HG03571 (cell line): Measurements from ENCODE around the gene TINAGL1.

Experiments
- ATAC-seq: cut with Tn5 transposase; IDR thresholded peaks from one replicate; pipeline ENCODE4 v1.9.1; 2021; ENCODE audit not compliant: unreplicated experiment

The TINAGL1 gene

DNA sequence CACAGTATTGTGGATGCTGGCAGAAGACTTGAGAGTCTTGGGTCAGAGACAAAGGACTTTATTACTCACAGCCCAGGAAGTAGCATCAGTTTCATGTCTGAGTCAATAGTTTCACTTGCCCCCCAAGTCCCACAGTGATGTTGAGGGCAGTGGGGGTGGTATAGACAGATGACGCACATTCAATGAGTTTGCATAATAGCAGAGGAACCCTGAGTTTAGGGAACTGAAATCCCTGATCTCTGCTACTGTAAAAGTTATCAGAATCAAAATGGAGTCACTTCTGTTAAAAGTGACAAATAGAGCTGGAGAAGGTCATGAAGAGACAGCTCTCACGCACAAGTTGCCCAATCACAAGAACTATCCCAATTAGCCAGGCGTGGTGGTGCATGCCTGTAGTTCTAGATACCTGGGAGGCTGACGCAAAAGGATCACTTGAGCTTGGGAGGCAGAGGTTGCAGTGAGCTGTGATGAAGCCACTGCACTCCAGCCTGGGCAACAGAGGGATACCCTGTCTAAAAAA lies 29.7 kb downstream of the TINAGL1 start:
- ATAC-seq: peak; percentile 93

DNA sequence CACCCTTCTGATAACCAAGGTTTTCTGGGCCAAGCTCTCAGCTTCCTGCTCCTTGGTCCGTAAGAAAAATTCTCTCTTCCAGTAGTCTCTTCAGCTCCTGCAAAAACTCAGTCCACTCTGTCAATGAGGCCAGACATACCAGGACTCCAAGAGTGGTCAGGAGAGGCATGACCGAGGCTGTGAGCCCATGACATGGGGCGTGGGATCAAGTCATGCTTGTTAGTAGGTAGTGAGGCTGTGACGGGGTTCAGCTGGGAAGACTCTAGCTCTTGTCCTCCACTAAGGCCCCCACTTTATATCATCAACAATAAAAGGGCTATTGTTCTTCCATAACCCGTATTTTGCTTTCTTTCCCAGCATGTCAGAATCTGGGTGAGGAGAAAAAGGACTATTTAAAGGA lies 31.0 kb downstream of the TINAGL1 start:
- no peak for ATAC-seq

DNA sequence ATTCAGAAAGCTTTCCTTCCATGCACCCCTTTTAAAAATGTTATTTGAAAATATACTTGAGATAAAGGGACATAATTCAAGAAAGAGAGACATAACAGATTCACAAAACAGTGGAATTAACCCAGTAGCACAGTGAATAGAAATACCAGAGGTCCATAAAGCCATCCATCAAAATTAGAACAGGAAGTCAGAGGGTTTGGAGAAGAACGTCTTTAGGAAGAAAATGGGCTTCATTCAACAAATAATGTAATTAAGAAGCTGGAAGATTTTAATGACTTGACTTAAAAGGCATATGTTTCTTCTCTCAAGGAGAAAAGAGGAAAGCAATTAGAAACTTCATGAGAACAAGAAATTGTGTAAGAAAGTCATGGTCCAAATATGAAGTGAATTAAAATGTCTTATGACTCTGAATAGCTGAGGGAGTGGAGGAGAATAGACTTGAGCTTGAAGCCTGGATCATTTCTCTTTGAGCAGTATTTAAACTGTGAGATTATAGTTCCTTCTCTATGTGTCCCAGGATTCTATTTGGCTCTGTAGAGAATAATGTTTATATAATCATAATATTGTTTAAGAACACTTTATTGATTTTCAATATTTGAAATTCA lies 33.3 kb downstream of the TINAGL1 start:
- ATAC-seq: no peak

DNA sequence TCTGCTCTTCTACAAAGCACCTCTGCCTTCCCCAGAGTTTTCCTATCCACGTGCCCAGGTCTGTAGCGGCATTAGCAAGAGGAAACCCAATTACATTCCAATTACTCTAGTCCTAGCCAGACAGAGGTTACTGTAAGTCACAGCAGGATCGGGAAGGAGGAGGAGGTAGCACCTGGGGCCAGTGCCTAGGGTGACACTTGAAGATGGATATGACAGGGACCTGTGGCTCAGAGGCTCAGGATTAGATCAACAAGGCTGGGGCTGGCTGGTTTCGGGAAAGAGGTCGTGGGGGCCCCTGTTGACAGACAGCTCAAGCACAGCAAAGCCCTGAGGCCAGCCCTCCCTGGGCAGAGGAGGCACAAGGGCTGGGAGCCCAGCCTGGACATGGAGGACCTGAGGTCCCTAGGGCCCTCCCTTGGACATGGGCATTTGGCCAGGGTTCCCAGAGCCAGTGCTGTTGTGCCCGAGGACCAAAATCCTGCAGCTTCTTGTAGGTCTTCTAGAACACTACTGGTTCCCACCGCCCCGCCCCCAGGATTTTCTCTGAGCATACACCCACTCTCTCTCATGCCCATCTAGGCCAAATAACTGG lies 38.2 kb downstream of the TINAGL1 start:
- no peak for ATAC-seq

DNA sequence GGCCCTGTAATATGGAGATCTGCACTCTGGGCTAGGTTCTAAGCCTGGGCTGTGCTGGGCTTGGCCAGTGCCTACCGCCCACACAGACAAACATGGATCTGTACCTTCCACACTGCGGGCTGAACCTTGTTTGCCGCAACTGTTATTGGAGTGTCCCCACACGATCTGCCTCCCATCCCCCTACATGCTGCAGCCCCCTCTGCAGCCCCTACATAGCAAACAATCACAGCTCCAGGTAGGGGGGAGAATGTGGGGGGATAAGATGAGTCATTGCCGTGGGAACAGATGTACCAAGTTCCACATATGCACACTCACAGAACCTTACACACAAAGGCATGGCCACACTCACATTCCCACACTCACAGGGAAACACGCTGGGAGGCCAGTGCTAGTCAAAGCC lies 39.1 kb downstream of the TINAGL1 start:
- ATAC-seq: no peak

GRCh38 chr1:31615939-31616338 lies 39.6 kb downstream of the TINAGL1 start:
- ATAC-seq: no peak

DNA sequence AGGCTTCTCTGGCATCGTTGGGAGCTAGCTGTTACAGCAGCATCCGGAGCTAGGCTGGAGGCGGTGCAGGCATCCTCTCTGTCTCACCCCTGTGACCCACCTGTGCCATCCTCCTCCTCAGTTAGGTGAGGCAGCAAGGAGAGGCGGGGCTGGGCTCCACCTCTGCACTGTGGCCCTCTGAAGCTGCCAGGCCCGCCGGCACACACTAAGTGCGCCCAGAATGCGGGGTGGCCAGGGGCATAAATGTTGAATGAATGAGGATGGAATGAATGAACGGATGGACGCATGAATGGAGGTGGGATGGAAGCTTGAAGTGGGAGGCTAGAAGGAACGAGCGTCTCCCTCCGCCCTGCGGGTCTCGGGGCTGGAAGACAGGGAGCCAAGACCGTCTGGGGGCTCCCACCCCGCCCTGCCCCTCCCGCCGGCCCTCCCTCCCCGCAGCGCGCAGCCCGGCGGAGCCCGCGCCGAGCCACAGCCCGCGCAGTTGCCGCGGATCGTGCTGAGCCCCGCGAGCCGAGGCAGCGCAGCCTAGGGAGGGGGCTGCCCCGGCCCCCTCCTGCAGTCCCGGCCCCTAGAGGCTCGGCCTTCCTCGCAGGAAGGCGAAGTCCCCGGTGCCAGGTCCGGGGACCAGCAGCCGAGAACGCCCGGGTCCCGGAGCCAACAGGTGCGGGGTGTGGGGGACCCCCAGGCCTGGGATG lies 41.1 kb downstream of the TINAGL1 start, which contains the start of gene HCRTR1:
HCRTR1 (plus strand) TSS at position 472 of the 698 bp plus-strand sequence. CDS start 1,504 bp downstream, outside the sequence.
- no peak for ATAC-seq

- no peak for ATAC-seq
Observed at GRCh38 chr1:31617916-31618746, 41.8 kb downstream of the TINAGL1 start.

- no peak for ATAC-seq
Observed at GRCh38 chr1:31618916-31619846, 42.9 kb downstream of the TINAGL1 start.

DNA sequence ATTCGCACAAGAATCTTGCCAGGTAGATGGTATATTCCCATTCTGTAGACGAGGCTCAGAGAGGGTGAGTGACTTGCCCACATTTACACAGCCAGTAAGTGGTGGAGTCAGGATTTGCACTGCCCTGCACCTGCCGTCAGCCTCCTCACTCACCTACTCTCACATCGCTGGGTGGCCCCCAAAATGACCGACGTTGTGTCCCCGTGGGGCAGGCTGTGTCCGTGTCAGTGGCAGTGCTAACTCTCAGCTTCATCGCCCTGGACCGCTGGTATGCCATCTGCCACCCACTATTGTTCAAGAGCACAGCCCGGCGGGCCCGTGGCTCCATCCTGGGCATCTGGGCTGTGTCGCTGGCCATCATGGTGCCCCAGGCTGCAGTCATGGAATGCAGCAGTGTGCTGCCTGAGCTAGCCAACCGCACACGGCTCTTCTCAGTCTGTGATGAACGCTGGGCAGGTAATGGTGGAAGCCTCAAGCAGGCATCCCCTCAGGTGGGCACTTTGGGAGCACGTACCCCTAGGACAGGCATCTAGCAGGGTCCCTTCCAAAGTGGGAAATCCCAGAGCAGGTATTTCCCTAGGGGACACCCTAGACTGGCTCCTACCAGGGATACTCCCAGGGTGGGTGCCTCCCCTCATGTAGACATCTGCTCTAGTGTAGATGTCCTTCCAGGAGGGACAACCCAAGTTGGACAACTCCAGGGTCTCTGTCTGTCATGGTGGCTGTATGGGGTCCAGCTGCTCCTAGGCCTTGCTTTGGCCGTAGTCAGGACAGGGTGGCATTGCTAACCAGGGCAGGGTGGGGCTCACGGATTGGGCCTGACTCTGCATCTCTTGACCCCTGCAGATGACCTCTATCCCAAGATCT lies 44.5 kb downstream of the TINAGL1 start:
- ATAC-seq: no peak

GRCh38 chr1:31621498-31621820 lies 45.1 kb downstream of the TINAGL1 start:
- ATAC-seq: no peak

DNA sequence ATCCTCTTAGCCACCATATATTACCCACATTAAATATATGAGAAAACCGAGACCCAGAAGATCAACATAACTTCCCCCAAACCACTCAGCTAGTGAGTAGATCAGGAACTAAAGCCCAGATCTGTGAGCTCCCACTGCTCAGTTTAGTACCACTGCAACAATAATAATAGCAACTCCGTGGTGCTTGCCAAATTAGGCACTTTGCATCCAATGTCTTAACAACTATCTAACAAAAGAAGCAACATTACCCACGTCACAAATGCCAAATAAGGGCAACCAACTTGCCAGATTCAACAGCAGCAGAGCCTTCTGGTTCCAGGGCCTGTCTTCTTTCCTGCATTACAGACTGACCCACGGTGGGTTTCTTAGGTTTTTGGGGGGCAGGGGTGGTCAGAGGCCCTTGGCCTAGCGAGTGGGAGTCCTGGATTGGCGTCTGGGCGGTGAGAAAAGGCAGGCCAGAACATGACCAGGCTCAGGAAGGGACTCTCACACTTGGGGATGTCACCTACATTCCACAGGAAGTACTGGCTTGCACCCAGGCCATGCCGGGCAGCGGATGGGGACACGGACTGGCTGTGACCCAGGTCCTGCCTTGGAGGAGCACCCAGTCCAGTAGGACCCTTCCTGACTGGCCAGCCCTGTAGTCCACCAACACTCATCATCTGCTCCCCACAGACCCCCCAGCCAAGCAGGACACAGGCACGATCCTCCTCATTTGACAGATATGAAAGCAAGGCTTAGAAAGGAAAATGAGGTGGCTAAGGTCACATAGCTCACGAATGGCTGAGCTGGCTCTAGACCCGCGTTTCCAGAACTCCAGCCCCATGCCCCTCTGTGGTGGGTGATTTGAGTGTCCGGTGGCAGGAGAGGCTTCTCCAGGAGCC lies 45.8 kb downstream of the TINAGL1 start:
- no peak for ATAC-seq

- no peak for ATAC-seq
Observed at GRCh38 chr1:31623365-31623764, 47.0 kb downstream of the TINAGL1 start.

DNA sequence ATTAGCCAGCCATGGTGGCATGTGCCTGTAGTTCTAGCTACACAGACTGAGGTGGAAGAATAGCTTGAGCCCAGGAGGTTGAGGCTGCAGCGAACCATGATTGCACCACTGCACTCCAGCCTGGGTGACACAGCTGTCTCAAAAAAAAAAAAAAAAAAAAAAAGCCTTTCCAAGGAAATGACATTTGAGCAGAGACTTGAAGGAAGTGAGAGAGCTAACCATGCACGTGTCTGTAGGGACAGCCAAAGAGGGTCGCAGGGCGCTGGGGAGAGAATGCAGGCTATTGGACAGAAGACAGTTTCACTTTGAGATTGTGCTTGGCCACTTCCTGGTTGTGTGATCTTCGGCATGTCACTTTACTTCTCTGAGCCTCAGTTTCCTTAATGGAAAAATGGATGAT lies 48.0 kb downstream of the TINAGL1 start:
- no peak for ATAC-seq

DNA sequence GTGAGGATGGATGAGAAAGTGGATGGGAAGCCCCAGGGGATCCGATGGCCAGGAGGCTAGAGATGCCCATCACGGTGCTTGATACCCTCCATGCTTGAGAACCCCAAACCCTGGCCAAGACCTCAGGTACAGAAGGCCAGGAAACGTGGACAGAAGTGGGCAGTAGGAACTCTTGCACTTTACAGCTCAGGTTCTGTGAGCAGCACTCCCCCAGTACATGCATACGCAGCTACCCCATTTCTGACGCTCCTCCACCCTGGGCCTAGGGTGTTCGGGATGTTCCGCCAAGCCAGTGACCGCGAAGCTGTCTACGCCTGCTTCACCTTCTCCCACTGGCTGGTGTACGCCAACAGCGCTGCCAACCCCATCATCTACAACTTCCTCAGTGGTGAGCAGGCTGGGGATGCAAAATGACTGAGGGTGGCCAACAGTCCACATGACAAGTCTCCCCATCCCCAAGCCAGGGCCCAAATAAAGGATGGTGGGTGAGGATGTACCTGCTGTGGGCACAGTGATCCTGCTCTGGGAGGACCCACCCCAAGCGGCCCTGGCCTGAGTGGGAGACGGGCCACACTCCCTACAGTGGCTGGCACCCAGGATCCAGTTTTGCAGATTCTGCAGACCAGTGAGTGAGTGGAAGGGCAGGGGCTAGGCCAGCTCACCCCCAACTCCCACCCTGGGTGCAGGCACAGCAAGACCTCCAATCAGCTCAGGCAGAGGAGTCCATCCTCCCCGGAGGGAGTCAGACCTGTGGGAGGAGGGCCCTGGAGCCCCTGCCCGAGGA lies 48.6 kb downstream of the TINAGL1 start:
- no peak for ATAC-seq

- no peak for ATAC-seq
Observed at GRCh38 chr1:31625561-31626222, 49.4 kb downstream of the TINAGL1 start.
